Neural progenitor cell (in vitro differentiated cells): ENCODE data around the gene ANO10.

ENCODE experiments used
- EZH2 ChIP-seq: fragments of 200-600 bp; sonication (generic); IDR thresholded peaks from 2 replicates; pipeline ENCODE4 v1.6.1; 2017; ENCODE audit warnings: antibody characterized with exemption, mild to moderate bottlenecking, moderate library complexity
- EZH2phosphoT487 ChIP-seq: fragments of 200-600 bp; sonication (generic); IDR thresholded peaks from 2 replicates; pipeline ENCODE4 v1.6.1; 2017; ENCODE audit warnings: antibody characterized with exemption
- TF ChIP-seq, protein P1 (sequence below): fragments of 200-600 bp; sonication (generic); IDR thresholded peaks from 2 replicates; pipeline ENCODE4 v1.5.1; 2017; ENCODE audit warnings: antibody characterized with exemption, mild to moderate bottlenecking

DNA sequence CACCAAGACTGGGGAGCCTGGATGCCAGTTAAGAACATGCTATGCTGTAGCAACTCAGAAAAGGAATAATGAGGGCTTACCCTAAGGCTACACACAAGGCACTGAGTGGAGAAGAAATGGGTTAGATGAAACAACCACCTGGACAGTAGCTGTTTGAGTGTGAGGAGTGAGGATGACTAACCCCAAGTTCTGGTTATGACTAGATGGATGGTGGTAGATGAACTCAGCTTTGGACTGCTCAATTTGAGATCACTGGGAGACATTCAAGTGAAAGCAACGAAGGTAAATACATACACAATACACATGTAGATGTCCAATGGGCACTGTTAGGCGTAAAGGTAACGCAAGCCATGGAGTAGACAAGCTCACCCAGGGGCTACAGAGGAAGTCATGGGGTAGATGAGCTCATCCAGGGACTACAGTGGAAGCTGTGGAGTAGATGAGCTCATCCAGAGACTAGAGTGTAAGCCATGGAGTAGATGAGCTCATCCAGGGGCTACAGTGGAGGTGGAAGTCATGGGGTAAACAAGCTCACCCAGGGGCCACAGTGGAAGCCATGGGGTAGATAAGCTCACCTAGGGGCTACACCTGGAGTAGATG is 98.3 kb downstream of the ANO10 start:
- TF ChIP-seq EZH2 (no peak), EZH2phosphoT487 (no peak)
- TF ChIP-seq, protein P1, sequence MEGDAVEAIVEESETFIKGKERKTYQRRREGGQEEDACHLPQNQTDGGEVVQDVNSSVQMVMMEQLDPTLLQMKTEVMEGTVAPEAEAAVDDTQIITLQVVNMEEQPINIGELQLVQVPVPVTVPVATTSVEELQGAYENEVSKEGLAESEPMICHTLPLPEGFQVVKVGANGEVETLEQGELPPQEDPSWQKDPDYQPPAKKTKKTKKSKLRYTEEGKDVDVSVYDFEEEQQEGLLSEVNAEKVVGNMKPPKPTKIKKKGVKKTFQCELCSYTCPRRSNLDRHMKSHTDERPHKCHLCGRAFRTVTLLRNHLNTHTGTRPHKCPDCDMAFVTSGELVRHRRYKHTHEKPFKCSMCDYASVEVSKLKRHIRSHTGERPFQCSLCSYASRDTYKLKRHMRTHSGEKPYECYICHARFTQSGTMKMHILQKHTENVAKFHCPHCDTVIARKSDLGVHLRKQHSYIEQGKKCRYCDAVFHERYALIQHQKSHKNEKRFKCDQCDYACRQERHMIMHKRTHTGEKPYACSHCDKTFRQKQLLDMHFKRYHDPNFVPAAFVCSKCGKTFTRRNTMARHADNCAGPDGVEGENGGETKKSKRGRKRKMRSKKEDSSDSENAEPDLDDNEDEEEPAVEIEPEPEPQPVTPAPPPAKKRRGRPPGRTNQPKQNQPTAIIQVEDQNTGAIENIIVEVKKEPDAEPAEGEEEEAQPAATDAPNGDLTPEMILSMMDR: no peak
